GM19468 (cell line): ENCODE data around the gene POLD4.

ENCODE experiments used
- ATAC-seq: cut with Tn5 transposase; IDR thresholded peaks from one replicate; pipeline ENCODE4 v1.9.1; 2021; ENCODE audit warnings: mild to moderate bottlenecking, moderate library complexity, moderate number of reproducible peaks; ENCODE audit not compliant: unreplicated experiment; ENCODE audit errors: extremely low read depth

The POLD4 gene

DNA sequence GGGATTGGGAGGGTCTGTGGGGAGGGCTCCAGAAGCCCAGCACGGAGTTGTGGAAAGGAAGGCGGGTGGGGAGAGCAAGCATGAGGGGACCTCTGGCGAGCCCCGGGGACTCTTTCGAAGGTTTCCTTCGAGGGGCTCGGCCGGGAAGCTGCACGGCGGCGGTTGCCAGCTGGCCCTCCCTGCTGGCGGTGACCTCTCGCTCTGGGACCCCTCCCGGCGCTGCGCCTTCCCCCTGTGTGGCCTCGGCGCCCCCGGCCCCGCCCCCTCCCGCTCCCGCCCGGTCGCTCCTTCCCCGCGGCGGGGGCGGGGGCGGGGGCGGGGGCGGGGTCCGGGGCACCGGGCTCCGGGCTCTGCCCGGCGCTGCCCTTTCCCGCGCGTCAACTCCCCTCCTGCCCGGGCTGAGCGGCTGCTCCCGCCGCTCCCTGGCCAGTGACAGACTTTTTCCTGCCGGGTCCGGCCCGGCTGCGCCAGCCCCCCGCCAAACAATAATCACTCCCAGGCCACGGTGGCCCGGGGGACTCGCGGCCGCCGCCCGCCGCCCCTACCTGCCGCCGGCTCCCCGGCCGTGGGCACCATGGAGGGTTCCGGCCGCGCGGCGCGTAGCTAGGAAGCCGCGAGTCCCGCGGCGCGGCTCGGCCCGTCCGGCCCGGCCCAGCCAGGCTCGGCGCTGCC is 19.1 kb upstream of the POLD4 start:
- no peak for ATAC-seq

GRCh38 chr11:67371911-67372320 is 18.6 kb upstream of the POLD4 start:
- ATAC-seq: no peak

- no peak for ATAC-seq
Observed at GRCh38 chr11:67371189-67371910, 18.0 kb upstream of the POLD4 start.

GRCh38 chr11:67370351-67371076 is 17.2 kb upstream of the POLD4 start:
- ATAC-seq: no peak

DNA sequence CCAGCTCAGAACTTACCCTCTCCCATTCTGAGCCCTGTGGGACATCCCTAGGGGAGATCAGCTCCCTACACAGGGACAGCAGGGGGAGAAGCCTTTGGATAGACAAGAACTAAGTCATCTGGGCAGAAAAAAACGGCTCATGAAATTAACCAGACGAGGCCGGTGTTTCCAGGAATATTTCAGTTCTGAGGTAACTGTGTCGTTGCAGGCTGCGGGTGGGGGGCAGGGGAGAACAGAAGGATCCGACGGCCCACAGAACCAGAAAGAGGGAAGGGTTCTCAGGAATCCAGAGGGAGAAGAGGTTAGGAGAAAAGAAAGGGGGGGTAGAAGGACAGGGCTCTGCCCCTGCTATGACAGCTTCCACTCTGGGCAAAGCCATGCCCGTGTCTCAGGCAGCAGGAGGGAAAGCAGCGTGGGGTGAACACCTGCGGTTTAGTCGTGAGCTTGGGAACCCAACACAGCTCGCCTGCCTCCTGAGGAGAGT is 16.5 kb upstream of the POLD4 start:
- ATAC-seq: no peak

DNA sequence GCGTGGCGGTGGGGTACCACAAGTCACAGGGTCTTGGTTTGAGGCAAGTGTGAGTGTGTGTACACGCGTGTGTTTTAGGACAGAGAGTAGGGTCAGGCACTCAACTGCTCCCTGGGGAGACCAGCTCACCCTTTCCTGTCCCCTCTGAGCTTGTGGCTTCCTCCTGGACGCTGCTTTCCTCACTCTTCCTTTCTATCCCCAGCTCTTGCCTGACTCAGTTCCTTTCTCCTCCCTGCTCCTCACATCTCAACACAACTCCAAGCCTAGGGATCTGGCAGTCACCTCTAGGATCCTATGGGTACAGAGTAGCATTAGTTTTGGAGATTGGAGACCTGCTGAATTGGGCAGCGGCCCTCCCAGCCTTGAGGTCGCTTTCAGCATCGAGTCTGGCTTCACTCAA is 15.9 kb upstream of the POLD4 start:
- ATAC-seq: no peak

DNA sequence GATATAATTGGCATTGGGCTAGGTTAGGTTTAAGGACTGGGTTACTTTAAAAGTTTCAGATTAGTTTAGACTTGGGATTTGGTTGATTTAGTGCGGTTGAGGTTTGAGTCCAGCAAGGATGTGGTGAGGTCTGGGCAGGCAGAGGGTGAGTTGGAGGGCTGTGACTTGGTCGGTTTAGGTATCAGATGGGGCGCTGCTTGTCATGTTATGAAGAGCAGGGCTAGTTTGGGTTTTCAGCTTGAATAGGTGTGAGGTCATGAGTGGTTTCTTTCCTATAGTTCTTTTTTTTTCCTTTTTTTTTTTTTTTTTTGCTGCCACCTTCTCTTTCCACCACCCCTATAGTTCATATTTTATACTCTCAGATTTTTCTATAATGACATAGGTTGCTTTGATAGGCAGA is 15.3 kb upstream of the POLD4 start:
- ATAC-seq: no peak

GRCh38 chr11:67367761-67368227 is 14.4 kb upstream of the POLD4 start:
- ATAC-seq: no peak

DNA sequence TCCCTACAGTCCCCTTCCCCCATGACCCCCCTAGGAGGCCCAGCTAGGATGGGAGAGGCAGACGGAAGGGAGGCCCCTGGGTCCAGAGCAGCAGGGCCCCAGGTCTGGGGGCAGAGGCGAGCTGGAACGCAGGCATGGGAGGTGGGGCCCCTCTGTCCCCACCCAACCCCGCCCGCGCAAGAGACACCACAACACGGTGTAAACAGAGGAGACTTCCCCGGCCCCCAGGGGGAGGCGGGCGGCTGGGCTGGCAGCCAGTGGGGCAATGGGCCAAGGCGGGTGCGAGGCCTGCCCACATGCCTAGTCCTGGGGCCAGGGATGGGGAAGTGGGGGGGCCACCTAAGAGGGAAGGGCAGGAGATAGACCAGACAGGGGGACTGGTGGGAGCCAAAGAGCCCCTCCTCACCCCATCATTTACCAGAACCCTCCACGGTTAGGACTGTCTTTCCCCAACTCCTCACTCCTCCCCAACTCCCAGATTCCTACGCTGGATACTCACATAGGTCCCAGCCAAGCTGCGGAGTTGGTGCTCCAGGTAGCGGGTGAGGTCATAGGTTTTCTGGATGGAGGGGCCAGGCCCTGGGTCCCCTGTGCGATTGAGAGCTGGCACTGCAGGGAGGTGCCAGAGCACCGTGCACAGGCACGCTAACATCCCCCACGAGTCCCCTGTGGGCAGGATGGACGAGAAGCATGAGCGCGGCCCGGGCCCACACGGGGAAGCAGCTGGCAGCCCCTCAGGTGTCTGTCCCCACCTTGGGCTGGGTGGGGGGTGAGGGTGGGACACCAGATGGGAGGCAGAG is 13.8 kb upstream of the POLD4 start:
- ATAC-seq: no peak

DNA sequence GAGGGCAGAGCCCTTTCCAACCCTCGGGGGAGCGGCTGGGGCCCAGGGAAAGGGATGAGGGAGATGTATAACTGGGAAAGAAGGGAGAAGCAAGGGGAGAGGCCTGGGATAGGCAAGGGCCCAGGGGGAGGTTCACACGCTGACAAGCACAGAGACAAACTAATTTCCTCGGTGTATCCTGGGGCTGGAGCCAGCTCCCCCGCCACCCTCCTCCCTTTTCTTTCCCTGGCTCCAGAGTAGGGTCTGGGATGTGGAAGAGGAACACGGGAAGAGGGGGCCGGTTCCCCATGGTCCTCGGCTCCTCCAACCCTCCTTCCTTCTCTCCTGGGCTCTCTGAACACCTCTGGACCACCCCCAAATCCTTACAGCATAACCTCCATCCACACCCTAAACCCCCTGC is 13.2 kb upstream of the POLD4 start:
- ATAC-seq: no peak

DNA sequence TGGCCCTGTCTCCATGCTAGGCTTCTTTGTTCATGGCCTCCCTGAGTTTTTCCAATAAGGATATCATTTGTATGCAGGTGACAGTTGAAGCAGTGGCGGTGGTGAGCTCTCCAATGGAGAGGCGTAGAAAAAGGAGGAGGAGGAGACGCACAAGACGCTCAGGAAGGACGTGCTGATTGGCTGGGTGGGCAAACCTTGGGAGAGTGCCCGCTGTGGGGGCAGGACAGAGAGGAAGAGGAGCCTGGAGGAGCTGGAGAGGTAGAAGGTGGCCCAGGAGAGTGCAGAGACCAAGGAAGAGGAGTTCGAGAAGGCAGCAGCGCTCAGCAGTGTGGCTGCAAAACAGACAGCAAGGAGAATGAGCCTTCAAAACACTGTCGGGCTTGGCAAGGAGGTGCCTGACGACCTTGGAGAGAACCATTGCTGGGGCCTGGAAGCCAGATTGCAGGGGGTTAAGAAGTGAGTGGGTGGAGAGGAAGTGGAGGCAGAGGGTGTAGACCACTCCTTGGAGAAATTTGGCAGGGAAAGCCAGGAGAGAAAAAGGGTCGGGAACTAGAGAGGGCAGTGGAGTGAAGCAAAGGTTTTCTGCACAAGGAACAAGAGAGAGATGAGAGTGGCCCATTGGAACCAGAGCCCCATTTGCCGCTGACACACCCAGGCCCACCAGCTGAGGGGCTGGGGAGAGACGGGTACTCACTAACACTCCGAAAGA is 12.5 kb upstream of the POLD4 start:
- ATAC-seq: no peak

DNA sequence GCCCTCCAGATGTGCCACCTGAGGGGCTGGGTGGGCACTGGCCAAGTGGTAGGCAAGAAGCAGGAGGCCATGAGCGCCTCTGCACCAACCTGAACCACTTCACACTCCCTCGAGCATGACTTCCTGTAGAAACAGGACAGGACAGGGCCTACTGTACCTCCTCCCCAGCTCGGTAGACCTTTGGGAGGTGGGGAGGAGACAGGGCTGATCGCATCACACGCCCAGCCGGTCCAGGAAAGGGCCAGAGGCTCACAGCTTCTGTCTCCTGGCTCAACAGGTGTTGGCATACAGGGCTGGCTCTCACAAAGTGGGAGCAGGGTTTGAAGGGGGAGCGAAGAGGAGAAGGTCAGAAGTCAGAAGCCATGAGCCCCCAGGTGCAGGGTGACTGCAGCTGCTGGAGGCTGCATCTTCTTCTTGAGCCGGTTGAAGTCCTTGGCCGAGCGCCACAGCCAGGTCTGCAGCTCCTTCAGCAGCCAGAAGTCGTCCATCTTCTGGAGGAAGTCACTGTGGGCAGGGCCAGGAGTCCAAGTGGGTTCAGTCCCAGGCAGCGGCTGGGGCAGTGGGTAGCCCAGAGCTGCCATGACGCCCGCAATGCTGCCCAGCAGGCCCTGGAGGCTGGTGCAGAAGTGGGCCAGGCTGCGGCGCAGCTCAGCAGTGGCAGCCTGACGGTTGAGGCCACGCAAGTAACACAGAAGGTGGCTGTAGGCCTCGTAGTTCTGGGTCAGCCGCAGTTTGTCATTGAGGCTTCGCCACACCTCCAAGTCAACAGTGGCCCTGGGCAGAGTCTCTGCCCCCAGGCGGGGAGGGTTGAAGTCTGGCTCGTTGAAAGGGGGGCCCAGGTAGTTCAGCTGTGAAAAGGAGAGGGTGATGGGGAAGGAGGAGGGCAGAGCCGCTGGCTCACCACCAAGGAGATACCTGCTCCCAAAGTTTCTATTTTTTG is 11.7 kb upstream of the POLD4 start:
- ATAC-seq: no peak

DNA sequence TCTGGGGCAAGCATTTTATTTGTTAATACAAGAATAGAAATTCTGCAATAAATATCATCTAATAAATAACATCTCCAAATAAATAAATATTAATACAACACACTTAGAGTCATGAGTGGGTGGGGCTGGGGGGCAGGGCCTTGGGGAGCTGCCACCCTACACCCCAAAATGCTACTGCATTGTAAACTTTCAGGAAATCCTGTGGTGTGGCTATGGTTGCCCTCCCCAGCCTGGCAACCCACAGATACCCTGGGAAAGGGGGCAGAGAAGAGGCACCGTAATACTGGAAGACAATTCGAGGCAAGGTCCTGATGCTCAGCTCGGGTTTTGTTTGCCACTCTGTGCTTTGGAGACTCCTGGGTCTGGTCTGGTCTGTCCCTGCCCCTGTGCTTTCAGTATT is 10.8 kb upstream of the POLD4 start:
- no peak for ATAC-seq

GRCh38 chr11:67357831-67358670 is 4.7 kb upstream of the POLD4 start:
- ATAC-seq: no peak

- no peak for ATAC-seq
Observed at GRCh38 chr11:67356864-67357561, 3.7 kb upstream of the POLD4 start.

DNA sequence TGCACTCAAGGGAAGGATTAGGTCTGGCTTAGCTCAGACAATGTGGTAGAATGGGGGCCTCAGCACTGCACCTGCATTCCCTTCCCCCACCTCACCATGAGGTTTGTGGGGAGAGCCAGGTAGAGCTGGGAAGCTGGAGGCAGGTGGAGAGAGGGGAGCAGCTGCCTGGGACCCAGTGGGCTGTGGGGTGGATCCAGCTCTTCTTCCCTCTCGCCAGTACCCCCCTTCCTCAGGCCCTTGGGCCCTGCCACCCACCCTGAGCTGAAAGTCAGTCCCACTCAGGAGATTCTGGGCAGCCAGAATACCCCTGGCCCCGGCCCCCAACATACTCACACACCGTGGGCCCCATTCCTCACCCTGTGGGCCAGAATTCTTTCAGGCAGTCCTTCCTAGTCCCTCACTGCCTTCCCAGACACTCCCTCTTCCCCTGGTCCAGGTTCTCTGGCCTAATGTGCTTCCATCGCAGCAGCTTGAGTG is 3.1 kb upstream of the POLD4 start:
- ATAC-seq: no peak

- ATAC-seq: no peak
Observed at GRCh38 chr11:67355794-67356386, 2.5 kb upstream of the POLD4 start.
